ENCODE results near the gene FOXJ1.

GRCh38 chr17:76151896-76152454 is 10.9 kb upstream of the FOXJ1 start:
- TF ChIP-seq, protein P1, sequence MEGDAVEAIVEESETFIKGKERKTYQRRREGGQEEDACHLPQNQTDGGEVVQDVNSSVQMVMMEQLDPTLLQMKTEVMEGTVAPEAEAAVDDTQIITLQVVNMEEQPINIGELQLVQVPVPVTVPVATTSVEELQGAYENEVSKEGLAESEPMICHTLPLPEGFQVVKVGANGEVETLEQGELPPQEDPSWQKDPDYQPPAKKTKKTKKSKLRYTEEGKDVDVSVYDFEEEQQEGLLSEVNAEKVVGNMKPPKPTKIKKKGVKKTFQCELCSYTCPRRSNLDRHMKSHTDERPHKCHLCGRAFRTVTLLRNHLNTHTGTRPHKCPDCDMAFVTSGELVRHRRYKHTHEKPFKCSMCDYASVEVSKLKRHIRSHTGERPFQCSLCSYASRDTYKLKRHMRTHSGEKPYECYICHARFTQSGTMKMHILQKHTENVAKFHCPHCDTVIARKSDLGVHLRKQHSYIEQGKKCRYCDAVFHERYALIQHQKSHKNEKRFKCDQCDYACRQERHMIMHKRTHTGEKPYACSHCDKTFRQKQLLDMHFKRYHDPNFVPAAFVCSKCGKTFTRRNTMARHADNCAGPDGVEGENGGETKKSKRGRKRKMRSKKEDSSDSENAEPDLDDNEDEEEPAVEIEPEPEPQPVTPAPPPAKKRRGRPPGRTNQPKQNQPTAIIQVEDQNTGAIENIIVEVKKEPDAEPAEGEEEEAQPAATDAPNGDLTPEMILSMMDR (IDR thresholded peaks at IDR 0.05; ENCODE audit: borderline replicate concordance, extremely low read depth, low read length, poor library complexity, severe bottlenecking), result no peak
- TF ChIP-seq EZH2 (IDR thresholded peaks at IDR 0.05; ENCODE audit: borderline replicate concordance, low read depth, low read length, severe bottlenecking), result no peak
